Stomach (tissue), 9 donors: ENCODE measurements around the gene FSTL3. TPM values are rescaled to one million over a fixed set of nuclear protein-coding genes. Genes with fewer than 3 reads are reported as not detected.

Experiments
- DNase-seq, 2 donors: peaks; one replicate each; pipeline versions ENCODE4 v3.0.0 to v3.0.0-alpha.2; 2013 to 2019
- H3K27ac ChIP-seq, 5 donors: fragments of 200-600 bp in 4 of 5; sonication (generic) in 4 of 5; one replicate each; pipeline ENCODE4 v1.5.1; 2013 to 2019; ENCODE audit warnings: mild to moderate bottlenecking in 1 of 5, moderate library complexity in 1 of 5
- H3K27me3 ChIP-seq, 3 donors: fragments of 200-600 bp; sonication (generic); one replicate each; pipeline ENCODE4 v1.5.1; 2017 to 2019; ENCODE audit warnings: mixed run types in 1 of 3
- H3K36me3 ChIP-seq, 4 donors: fragments of 200-600 bp; sonication (generic); 1 replicate in 3 of 4; 2 replicates in 1 of 4; pipeline ENCODE4 v1.5.1; 2016 to 2019
- H3K4me1 ChIP-seq, 4 donors: fragments of 200-600 bp; sonication (generic); one replicate each; pipeline ENCODE4 v1.5.1; 2016 to 2019
- H3K4me3 ChIP-seq, 4 donors: fragments of 200-600 bp; sonication (generic) in 3 of 4; one replicate each; pipeline ENCODE4 v1.5.1; 2016 to 2019; ENCODE audit warnings: mild to moderate bottlenecking in 1 of 4
- H3K9me3 ChIP-seq, 4 donors: fragments of 200-600 bp; sonication (generic); one replicate each; pipeline ENCODE4 v1.5.1; 2016 to 2019
- EP300 ChIP-seq: sonication (generic); formaldehyde crosslinking; IDR thresholded peaks from one replicate; pipeline ENCODE4 v1.6.1; 2017; ENCODE audit warnings: antibody characterized with exemption
- POLR2A ChIP-seq, 4 donors: fragments of 450-650 bp; IDR thresholded peaks; one replicate each; pipeline ENCODE4 v1.6.1; 2016; ENCODE audit warnings: antibody characterized with exemption in 4 of 4, control low read depth in 2 of 4, mild to moderate bottlenecking in 1 of 4, moderate library complexity in 1 of 4
- POLR2AphosphoS5 ChIP-seq, 3 donors: sonication (generic); formaldehyde crosslinking; IDR thresholded peaks; one replicate each; pipeline ENCODE4 v1.6.1; 2016; ENCODE audit warnings: antibody characterized with exemption in 3 of 3
- WGBS, 5 donors: extraction: QIAGEN DNeasy Blood & Tissue Kit in 3 of 5; methylation state at CpG; one replicate each; pipeline versions ENCODE4 v1.1.5 to v1.1.7; 2013 to 2018; 5-methylcytosine and 5-hydroxymethylcytosine counted together
- intact Hi-C: fragments of 100-400 bp; cut with DNase I; formaldehyde crosslinking; loops from one replicate; pipeline ENCODE4 v1.15.1; 2023; ENCODE audit warnings: low total_unique reads
- polyA plus RNA-seq, 3 donors: library from polyadenylated mRNA; stranded (reverse); fragments of 200-250 nt; gene quantifications; one replicate each; pipeline ENCODE4 v1.2.3, GENCODE V29; 2013
- total RNA-seq, 5 donors: library from RNA; depleted of rRNA; stranded (reverse); fragments of >200 nt; gene quantifications; one replicate each; pipeline versions ENCODE4 v1.1.0 to v1.2.3, GENCODE V29; 2014 to 2016
- TF ChIP-seq, protein P1 (sequence below), 7 experiments: fragments of 450-650 bp in 4 of 7; fragments of 200-600 bp in 3 of 7; sonication (generic) in 3 of 7; IDR thresholded peaks; one replicate each; pipeline ENCODE4 v1.5.1; 2016 to 2019; ENCODE audit warnings: antibody characterized with exemption in 7 of 7, control low read depth in 2 of 7, mild to moderate bottlenecking in 1 of 7
- donor health status: healthy with polysubstance abuse.
- donor health status: Bipolar disorder and iron deficiency.
- donor health status: healthy.

FSTL3 gene
- total and polyA plus RNA-seq, 8 donors, result 12.3 to 136 (median 28.3) TPM

DNA sequence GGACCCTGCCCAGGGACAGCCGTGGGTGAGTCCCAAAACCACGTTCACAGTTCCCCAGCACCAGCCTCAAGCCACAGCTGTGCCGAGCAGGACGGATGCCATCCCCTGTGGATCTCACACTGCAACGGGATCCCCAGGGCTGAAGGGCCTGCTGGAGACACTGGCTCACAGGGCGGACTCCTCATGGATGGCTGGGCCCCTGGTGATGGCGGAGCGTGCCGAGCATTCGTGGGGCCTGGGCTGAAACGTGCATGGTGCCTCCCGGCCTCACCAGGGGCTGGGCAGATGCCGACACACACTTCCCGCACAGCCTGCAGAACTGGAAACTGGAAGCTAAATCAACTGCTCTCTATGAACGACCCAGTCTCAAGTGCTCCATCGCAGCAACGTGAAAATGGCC is 22.8 kb upstream of the FSTL3 start:
- Histone ChIP-seq H3K4me3 (no peak overlapping the region), H3K27ac (no peak overlapping the region), H3K27me3 (no peaks in the 10 kb centered on the region), H3K4me1 (peaks cover 10 to 43% (median 26%) of the 10 kb centered on the region in 4 donors), H3K9me3 (no peaks in the 10 kb centered on the region), H3K36me3 (peaks cover 53 to 97% (median 87%) of the 10 kb centered on the region in 4 donors)
- TF ChIP-seq POLR2AphosphoS5 (IDR thresholded peaks at IDR 0.05), result no peak
- no peak for TF ChIP-seq EP300
- TF ChIP-seq, protein P1, sequence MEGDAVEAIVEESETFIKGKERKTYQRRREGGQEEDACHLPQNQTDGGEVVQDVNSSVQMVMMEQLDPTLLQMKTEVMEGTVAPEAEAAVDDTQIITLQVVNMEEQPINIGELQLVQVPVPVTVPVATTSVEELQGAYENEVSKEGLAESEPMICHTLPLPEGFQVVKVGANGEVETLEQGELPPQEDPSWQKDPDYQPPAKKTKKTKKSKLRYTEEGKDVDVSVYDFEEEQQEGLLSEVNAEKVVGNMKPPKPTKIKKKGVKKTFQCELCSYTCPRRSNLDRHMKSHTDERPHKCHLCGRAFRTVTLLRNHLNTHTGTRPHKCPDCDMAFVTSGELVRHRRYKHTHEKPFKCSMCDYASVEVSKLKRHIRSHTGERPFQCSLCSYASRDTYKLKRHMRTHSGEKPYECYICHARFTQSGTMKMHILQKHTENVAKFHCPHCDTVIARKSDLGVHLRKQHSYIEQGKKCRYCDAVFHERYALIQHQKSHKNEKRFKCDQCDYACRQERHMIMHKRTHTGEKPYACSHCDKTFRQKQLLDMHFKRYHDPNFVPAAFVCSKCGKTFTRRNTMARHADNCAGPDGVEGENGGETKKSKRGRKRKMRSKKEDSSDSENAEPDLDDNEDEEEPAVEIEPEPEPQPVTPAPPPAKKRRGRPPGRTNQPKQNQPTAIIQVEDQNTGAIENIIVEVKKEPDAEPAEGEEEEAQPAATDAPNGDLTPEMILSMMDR (IDR thresholded peaks at IDR 0.05), result no peak
- no peak for TF ChIP-seq POLR2A (IDR thresholded peaks at IDR 0.05)
- WGBS, 5 donors, result 85 to 88% (median 86%) methylated on average over 15 to 17 of the region's 17 CpGs
- DNase-seq, result no peak
- intact Hi-C loops, result no loop called here

DNA sequence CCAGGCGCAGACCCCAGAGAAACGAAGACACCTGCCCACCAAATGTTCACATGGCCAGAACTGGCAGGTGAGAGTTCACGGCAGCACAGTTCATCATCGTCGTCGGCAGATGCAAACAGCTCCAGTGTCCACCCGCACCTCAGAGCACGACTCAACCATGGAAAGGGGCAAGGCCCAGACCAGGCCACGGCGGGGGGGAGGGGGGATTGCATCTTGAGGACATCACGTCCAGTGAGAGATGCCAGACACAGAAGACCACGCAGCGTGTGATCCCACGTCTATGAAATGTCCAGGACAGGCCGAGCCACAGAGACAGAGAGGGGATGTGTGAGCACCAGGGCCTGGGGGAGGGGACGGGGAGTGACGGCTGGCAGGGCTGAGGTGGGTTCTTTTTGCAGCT is 20.5 kb upstream of the FSTL3 start:
- WGBS, 5 donors, result 73 to 83% (median 80%) methylated on average over 17 of the region's 17 CpGs
- Histone ChIP-seq H3K9me3 (no peaks in the 10 kb centered on the region), H3K27me3 (no peaks in the 10 kb centered on the region), H3K4me1 (peaks cover 33 to 66% (median 48%) of the 10 kb centered on the region in 4 donors), H3K36me3 (peaks cover 32 to 78% (median 70%) of the 10 kb centered on the region in 4 donors), H3K4me3 (no peak overlapping the region), H3K27ac (no peak overlapping the region)
- intact Hi-C loops, result no loop called here
- TF ChIP-seq EP300 (no peak), POLR2AphosphoS5 (IDR thresholded peaks at IDR 0.05) (no peak), POLR2A (IDR thresholded peaks at IDR 0.05) (no peak)
- TF ChIP-seq, protein P1 (IDR thresholded peaks at IDR 0.05), result no peak
- DNase-seq, result no peak

DNA sequence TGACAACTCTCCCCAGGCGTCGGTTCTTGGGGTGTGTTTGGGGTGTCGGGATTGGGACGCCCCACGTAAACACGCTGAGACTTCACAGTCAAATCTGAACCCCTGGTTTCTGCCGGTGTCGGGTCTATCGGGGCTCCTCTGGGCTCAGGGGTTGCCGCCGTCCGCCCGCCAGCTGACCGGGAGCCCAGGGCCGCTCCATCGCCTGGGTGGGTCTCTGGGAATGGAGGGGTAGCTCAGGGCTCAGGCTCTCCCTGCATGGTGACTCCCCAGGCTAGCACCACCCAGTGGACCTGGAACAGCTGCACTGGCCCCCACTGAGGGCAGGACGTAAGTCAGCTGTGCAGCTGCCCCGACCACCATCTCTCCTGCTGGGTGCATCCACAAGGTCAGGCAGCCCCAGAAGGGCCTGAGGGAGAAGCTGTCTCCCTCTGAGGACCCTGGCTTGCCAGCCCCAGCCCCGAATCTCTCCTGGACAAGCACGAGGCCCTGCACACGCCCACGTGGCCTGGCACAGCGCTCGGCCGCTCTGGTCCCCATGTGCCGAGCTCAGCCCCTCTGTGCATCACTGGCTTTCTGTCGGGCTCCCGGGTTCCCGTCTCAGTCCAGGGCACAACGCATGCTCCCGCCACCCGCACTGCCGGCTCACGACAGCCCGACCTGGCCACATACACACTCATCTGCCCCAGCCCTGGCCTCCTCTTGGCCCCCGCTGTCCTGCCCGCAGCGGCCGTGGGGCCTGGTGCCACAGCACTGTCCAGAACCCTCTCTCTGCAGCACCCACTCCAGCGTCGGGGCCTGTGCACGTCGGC is 19.2 kb upstream of the FSTL3 start:
- intact Hi-C loops, result no loop called here
- Histone ChIP-seq H3K4me1 (peaks cover 46 to 78% (median 61%) of the 10 kb centered on the region in 4 donors), H3K36me3 (peaks cover 20 to 65% (median 58%) of the 10 kb centered on the region in 4 donors), H3K27me3 (no peaks in the 10 kb centered on the region), H3K4me3 (no peak overlapping the region), H3K27ac (no peak overlapping the region), H3K9me3 (no peaks in the 10 kb centered on the region)
- 78 to 87% (median 84%) methylated on average over 36 to 43 of the region's 43 CpGs for WGBS, 5 donors
- peak in 1 of 2 donors; percentile 9 for DNase-seq
- no peak for TF ChIP-seq EP300
- TF ChIP-seq, protein P1 (IDR thresholded peaks at IDR 0.05), result no peak
- no peak for TF ChIP-seq POLR2A (IDR thresholded peaks at IDR 0.05)
- TF ChIP-seq POLR2AphosphoS5 (IDR thresholded peaks at IDR 0.05), result no peak

DNA sequence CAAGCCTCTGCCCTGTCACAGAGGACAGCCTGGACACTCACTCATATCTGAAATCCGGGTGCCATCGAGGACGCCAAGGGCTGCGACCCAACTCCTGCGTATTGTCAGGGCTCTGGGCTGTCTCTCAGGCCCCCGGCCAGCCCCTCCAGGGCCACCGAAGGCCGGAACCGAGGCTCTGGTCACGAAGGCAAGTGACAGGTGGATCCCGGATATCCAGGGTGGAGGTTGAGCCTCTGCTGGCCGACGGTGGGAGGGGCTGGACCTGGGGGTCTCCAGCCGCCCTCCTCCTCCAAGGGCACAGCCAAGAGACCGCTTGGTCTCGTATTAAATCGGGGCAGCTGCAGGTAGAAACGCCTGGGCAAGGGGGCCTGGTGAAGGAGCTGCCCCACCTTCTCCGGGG is 18.6 kb upstream of the FSTL3 start:
- no peak overlapping the region for H3K27ac ChIP-seq
- peaks cover 13 to 59% (median 51%) of the 10 kb centered on the region in 4 donors for H3K36me3 ChIP-seq
- no peak overlapping the region for H3K4me3 ChIP-seq
- peaks cover 47 to 82% (median 64%) of the 10 kb centered on the region in 4 donors for H3K4me1 ChIP-seq
- WGBS, 5 donors, result 68 to 85% (median 81%) methylated on average over 7 to 19 of the region's 19 CpGs
- no peak for DNase-seq
- intact Hi-C loops, result no loop called here
- no peaks in the 10 kb centered on the region for H3K9me3 ChIP-seq
- no peaks in the 10 kb centered on the region for H3K27me3 ChIP-seq
- TF ChIP-seq, protein P1 (IDR thresholded peaks at IDR 0.05), result no peak
- TF ChIP-seq EP300 (no peak), POLR2AphosphoS5 (IDR thresholded peaks at IDR 0.05) (no peak), POLR2A (IDR thresholded peaks at IDR 0.05) (no peak)
